Stimulated activated CD4-positive, alpha-beta T cell treated with anti-CD3 and anti-CD28 coated beads, Interleukin-4, amount 100 ng/mL, for 24 hours (primary cell): ENCODE results near the gene SGTB.
"Not testable (repeated sequence)": the region's sequence is repeated elsewhere in the genome, so short reads cannot be mapped to it uniquely, and the experiment has no call there.

ENCODE experiments used
- DNase-seq: peaks from one replicate; pipeline ENCODE4 v3.0.0-alpha.2; 2020

The SGTB gene

GRCh38 chr5:65721720-65722574, at the start of gene SGTB, which contains the start of gene NLN:
Gene SGTB, minus strand, starts transcription at chr5:65722109. Its CDS starts 1,302 bp downstream, at chr5:65720807.
Gene NLN, plus strand, starts transcription at chr5:65722205. Its CDS starts 169 bp downstream, at chr5:65722374.
- DNase-seq = peak; percentile 82

GRCh38 chr5:65771266-65771665, 49.4 kb upstream of the SGTB start:
- no peak for DNase-seq

- no peak for DNase-seq
These were observed 47.6 kb upstream of the SGTB start for GRCh38 chr5:65769539-65769938.

GRCh38 chr5:65768723-65769346, 46.9 kb upstream of the SGTB start:
- DNase-seq = no peak

- DNase-seq = no peak
These were observed 45.7 kb upstream of the SGTB start for GRCh38 chr5:65767565-65767964.

- DNase-seq = no peak
These were observed 44.9 kb upstream of the SGTB start for GRCh38 chr5:65766781-65767180.

GRCh38 chr5:65766175-65766574, 44.3 kb upstream of the SGTB start:
- no peak for DNase-seq

GRCh38 chr5:65765582-65765981, 43.7 kb upstream of the SGTB start:
- no peak for DNase-seq

- DNase-seq = no peak
These were observed 40.3 kb upstream of the SGTB start for GRCh38 chr5:65762234-65762633.

GRCh38 chr5:65760504-65761275, 38.8 kb upstream of the SGTB start:
- DNase-seq = peak; percentile 39

GRCh38 chr5:65758546-65759144, 36.7 kb upstream of the SGTB start:
- no peak for DNase-seq

- no peak for DNase-seq
These were observed 31.3 kb upstream of the SGTB start for GRCh38 chr5:65753189-65753588.

- no peak for DNase-seq
These were observed 29.0 kb upstream of the SGTB start for GRCh38 chr5:65750938-65751337.

- no peak for DNase-seq
These were observed 28.0 kb upstream of the SGTB start for GRCh38 chr5:65749956-65750355.

- no peak for DNase-seq
These were observed 27.4 kb upstream of the SGTB start for GRCh38 chr5:65749221-65749844.

GRCh38 chr5:65742565-65743231, 20.8 kb upstream of the SGTB start:
- DNase-seq = peak; percentile 28

GRCh38 chr5:65739162-65739561, 17.3 kb upstream of the SGTB start:
- DNase-seq = no peak

GRCh38 chr5:65738305-65738704, 16.4 kb upstream of the SGTB start:
- no peak for DNase-seq

- DNase-seq = no peak
These were observed 15.9 kb upstream of the SGTB start for GRCh38 chr5:65737842-65738241.

GRCh38 chr5:65736011-65736410, 14.1 kb upstream of the SGTB start:
- no peak for DNase-seq

GRCh38 chr5:65734921-65735320, 13.0 kb upstream of the SGTB start:
- DNase-seq = no peak

GRCh38 chr5:65734196-65734775, 12.4 kb upstream of the SGTB start:
- not testable (repeated sequence) for DNase-seq
